Activated CD8-positive, alpha-beta T cell treated with anti-CD3 and anti-CD28 coated beads for 36 hours (primary cell): ENCODE results near the gene WNT3A. TPM values are rescaled to one million over a fixed set of nuclear protein-coding genes. Genes with fewer than 3 reads are reported as not detected.
"Not testable (repeated sequence)": the region's sequence is repeated elsewhere in the genome, so short reads cannot be mapped to it uniquely, and the experiment has no call there.

Source experiments
- ATAC-seq: fragments of 200-7000 bp; cut with Tn5 transposase; one replicate; pipeline ENCODE4 v1.10.0; 2021; ENCODE audit warnings: mild to moderate bottlenecking, moderate library complexity
- CTCF ChIA-PET: fragments of 350-600 bp; sonication (Branson Sonifier 250); formaldehyde crosslinking; loops from one replicate; lab custom pipeline; 2021; ENCODE audit warnings: antibody characterized with exemption; lab: Charles Lee
- POLR2A ChIA-PET: fragments of 350-600 bp; sonication (Branson Sonifier 250); formaldehyde crosslinking; loops from one replicate; lab custom pipeline; 2021; ENCODE audit warnings: antibody characterized with exemption; lab: Charles Lee
- DNase-seq: peaks from one replicate; pipeline ENCODE4 v3.0.0-alpha.2; 2020
- H3K27ac Mint-ChIP-seq: one replicate; pipeline ENCODE4 v1.8.0; 2021; ENCODE audit warnings: mild to moderate bottlenecking, mixed read lengths
- H3K27me3 Mint-ChIP-seq: one replicate; pipeline ENCODE4 v1.8.0; 2021; ENCODE audit warnings: mixed read lengths
- H3K36me3 Mint-ChIP-seq: one replicate; pipeline ENCODE4 v1.8.0; 2021; ENCODE audit warnings: low read depth, mixed read lengths
- H3K4me1 Mint-ChIP-seq: one replicate; pipeline ENCODE4 v1.8.0; 2021; ENCODE audit warnings: low read depth, mixed read lengths
- H3K4me3 Mint-ChIP-seq: one replicate; pipeline ENCODE4 v1.8.0; 2021; ENCODE audit warnings: mild to moderate bottlenecking, moderate library complexity, mixed read lengths
- H3K9me3 Mint-ChIP-seq: one replicate; pipeline ENCODE4 v1.8.0; 2021; ENCODE audit warnings: mixed read lengths
- CTCF ChIP-seq: fragments of 200-600 bp; IDR thresholded peaks from one replicate; pipeline ENCODE4 v1.8.0; 2022; ENCODE audit warnings: antibody characterized with exemption, mild to moderate bottlenecking
- intact Hi-C: fragments of 100-400 bp; cut with micrococcal nuclease; formaldehyde crosslinking; loops from one replicate; pipeline ENCODE4 v1.10.0; 2022
- total RNA-seq, 2 experiments: library from RNA; stranded (reverse); gene quantifications; one replicate each; pipeline ENCODE4 v1.2.3, GENCODE V29; 2021

The WNT3A gene, protein sequence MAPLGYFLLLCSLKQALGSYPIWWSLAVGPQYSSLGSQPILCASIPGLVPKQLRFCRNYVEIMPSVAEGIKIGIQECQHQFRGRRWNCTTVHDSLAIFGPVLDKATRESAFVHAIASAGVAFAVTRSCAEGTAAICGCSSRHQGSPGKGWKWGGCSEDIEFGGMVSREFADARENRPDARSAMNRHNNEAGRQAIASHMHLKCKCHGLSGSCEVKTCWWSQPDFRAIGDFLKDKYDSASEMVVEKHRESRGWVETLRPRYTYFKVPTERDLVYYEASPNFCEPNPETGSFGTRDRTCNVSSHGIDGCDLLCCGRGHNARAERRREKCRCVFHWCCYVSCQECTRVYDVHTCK
- total RNA-seq = not detected

GRCh38 chr1:228006786-228007048 is at the start of gene WNT3A:
Gene WNT3A (plus strand): TSS chr1:228006998. CDS start chr1:228007129, 131 bp downstream.
- TF ChIP-seq CTCF = no peak
- ChIA-PET CTCF (interaction anchor here (1.3 kb wide), 1 partner anchor 9 kb away, joined by 4 read pairs; no protein-coding TSS in a partner anchor), POLR2A (no interaction called here)
- ATAC-seq (no peak), DNase-seq (no peak)
- Mint-ChIP-seq H3K4me1 (peaks cover 13% of the 10 kb centered on the region), H3K27me3 (peaks cover 60% of the 10 kb centered on the region), H3K36me3 (no peaks in the 10 kb centered on the region), H3K27ac (no peak within 1 kb of the TSS), H3K4me3 (no peak within 1 kb of the TSS), H3K9me3 (no peaks in the 10 kb centered on the region)
- intact Hi-C loops = no loop called here

DNA sequence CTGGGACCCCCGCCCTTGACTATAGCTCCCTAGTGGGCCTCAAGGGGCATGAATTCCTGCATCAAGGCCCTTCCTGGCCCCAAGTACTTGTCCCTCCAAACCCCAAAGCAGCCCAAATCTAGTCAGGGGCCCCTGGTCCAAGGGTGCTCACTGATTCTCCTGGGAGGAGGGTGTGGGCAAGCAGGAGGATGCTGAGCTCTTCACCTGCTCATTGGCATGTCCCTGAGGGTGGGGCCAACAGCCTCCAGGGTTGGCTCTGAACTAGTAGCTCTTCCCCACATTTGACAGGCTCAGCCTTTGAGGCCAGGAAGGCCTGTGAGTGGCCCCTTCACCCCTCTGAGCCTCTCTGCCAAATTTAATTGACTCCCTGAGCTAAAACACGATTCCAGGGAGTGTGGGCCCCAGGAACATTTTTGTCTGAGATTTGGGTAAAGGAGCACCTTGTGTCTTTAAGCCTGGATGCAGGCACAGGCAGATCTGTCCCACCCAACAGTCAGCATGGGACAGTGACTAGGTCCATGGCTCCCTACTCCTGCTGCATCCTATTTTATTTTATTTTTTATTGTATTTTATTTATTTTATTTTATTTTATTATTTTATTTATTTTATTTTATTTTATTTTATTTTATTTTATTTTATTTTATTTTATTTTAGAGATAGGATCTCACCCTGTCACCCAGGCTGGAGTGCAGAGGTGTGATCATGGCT is 48.0 kb upstream of the WNT3A start:
- ATAC-seq = no peak
- H3K27me3 Mint-ChIP-seq = peaks cover 25% of the 10 kb centered on the region
- H3K36me3 Mint-ChIP-seq = no peaks in the 10 kb centered on the region
- DNase-seq = no peak
- ChIA-PET CTCF (interaction anchor here (0.6 kb wide), 1 partner anchor 41 kb away, joined by 3 read pairs; no protein-coding TSS in a partner anchor), POLR2A (interaction anchor here (0.5 to 0.6 kb wide), 2 partner anchors 28 to 474 kb away, joined by 3 read pairs; no protein-coding TSS in a partner anchor)
- intact Hi-C loops = no loop called here
- H3K9me3 Mint-ChIP-seq = no peaks in the 10 kb centered on the region
- H3K4me1 Mint-ChIP-seq = no peaks in the 10 kb centered on the region
- H3K27ac Mint-ChIP-seq = no peak overlapping the region
- H3K4me3 Mint-ChIP-seq = no peak overlapping the region
- TF ChIP-seq CTCF = no peak

DNA sequence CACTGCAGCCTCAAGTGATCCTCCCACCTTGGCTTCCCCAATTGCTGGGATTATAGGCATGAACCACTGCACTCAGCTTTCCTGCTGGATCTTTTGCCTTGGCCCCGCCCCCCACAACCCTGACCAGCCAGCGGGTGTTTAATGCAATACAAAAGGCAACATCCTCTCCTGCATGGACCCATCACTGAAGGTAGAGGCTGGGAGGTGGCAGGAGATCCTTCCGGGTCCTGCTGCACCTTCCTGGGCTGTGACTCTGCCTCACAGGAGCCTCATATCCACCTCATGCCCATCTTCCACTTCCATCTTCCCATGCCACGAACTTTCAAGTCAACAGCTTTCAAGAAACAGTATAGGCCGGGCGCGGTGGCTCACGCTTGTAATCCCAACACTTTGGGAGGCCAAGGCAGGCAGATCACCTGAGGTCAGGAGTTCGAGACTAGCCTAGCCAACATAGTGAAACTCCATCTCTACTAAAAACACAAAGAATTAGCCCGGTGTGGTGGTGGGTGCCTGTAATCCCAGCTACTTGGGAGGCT is 47.4 kb upstream of the WNT3A start:
- POLR2A ChIA-PET = interaction anchor here (0.5 kb wide), 1 partner anchor 475 kb away, joined by 3 read pairs; no protein-coding TSS in a partner anchor
- Mint-ChIP-seq H3K4me3 (no peak overlapping the region), H3K27ac (no peak overlapping the region), H3K27me3 (peaks cover 23% of the 10 kb centered on the region), H3K9me3 (no peaks in the 10 kb centered on the region), H3K36me3 (no peaks in the 10 kb centered on the region), H3K4me1 (no peaks in the 10 kb centered on the region)
- no peak for TF ChIP-seq CTCF
- CTCF ChIA-PET = interaction anchor here (0.6 kb wide), 1 partner anchor 40 kb away, joined by 3 read pairs; no protein-coding TSS in a partner anchor
- ATAC-seq = no peak
- no peak for DNase-seq
- intact Hi-C loops = no loop called here

GRCh38 chr1:227961651-227962466 is 44.9 kb upstream of the WNT3A start:
- no peak for DNase-seq
- POLR2A ChIA-PET = interaction anchor here (0.7 kb wide), 1 partner anchor 486 kb away, joined by 3 read pairs; no protein-coding TSS in a partner anchor
- TF ChIP-seq CTCF = no peak
- intact Hi-C loops = no loop called here
- CTCF ChIA-PET = interaction anchor here (1.0 to 1.1 kb wide), 2 partner anchors 8 to 480 kb away, joined by 3 read pairs; no protein-coding TSS in a partner anchor
- Mint-ChIP-seq H3K9me3 (no peaks in the 10 kb centered on the region), H3K27ac (no peak overlapping the region), H3K4me1 (no peaks in the 10 kb centered on the region), H3K4me3 (no peak overlapping the region), H3K27me3 (peaks cover 11% of the 10 kb centered on the region), H3K36me3 (no peaks in the 10 kb centered on the region)
- no peak for ATAC-seq

GRCh38 chr1:227966733-227967132 is 40.1 kb upstream of the WNT3A start:
- H3K27me3 Mint-ChIP-seq, DNase-seq, H3K4me1 Mint-ChIP-seq, H3K9me3 Mint-ChIP-seq, H3K36me3 Mint-ChIP-seq, intact Hi-C loops, H3K27ac Mint-ChIP-seq, POLR2A ChIA-PET, ATAC-seq, H3K4me3 Mint-ChIP-seq: not testable (repeated sequence)
- CTCF ChIA-PET = interaction anchor here (0.6 kb wide), 1 partner anchor 486 kb away, joined by 4 read pairs; no protein-coding TSS in a partner anchor

DNA sequence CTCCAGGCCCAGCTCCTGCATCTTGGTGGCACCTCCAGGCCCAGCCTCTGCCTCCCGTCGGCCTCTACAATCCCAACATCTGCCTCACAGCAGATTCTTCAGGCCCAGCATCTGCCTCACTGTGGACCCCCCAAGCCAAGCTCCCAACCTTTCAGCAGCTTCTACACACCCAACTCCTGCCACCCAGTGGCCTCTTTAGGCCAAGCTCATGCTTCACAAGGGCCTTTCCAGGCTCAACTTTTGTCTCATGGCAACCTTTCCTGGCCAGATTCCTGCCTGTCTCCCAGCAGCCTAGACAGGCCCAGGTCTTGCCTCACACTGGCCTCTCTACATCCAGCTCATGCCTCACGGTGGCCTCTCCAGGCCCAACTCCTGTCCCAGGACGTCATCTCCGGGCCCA is 39.0 kb upstream of the WNT3A start:
- CTCF ChIA-PET, intact Hi-C loops, POLR2A ChIA-PET: not testable (repeated sequence)

More for the DNA sequence above, 39.0 kb upstream of the WNT3A start:
- not testable (repeated sequence) for ATAC-seq, H3K27ac Mint-ChIP-seq, H3K27me3 Mint-ChIP-seq, H3K4me1 Mint-ChIP-seq, H3K36me3 Mint-ChIP-seq, H3K4me3 Mint-ChIP-seq, H3K9me3 Mint-ChIP-seq, DNase-seq
